C1 segment of cervical spinal cord (tissue), 14 donors: ENCODE data around the gene ACTG2.

ENCODE experiments used
- DNase-seq, 14 donors: peaks; one replicate each; lab custom pipeline; 2025; lab: John Stamatoyannopoulos, UW

The ACTG2 gene

GRCh38 chr2:73968357-73968937, 75.6 kb downstream of the ACTG2 start:
- no peak for DNase-seq

- DNase-seq, result no peak
Observed at GRCh38 chr2:73969356-73969755, 76.5 kb downstream of the ACTG2 start.
